Measurements from ENCODE around the gene CD163L1. TPM values are rescaled to one million over a fixed set of nuclear protein-coding genes. Genes with fewer than 3 reads are reported as not detected.

The CD163L1 gene
- total RNA-seq (2022; extraction: Qiagen RNA extraction): 0.16 to 0.42 TPM (median 0.23 TPM) in 5 replicates

GRCh38 chr12:7444076-7444475 is at the start of gene CD163L1:
CD163L1 (minus strand) TSS chr12:7444153; CDS start chr12:7444127, 26 bp downstream.

Other genes with a start within 250 kb of the CD163L1 start
- gene ACSM4, start 140.1 kb downstream of the CD163L1 start, total RNA-seq (2022; extraction: Qiagen RNA extraction): not detected in 5 replicates
- gene CD163, start 59.6 kb upstream of the CD163L1 start, total RNA-seq (2022; extraction: Qiagen RNA extraction): 0.02 to 0.07 TPM in 2 of 5 replicates, not detected in the others
- gene APOBEC1, start 221.8 kb upstream of the CD163L1 start, total RNA-seq (2022; extraction: Qiagen RNA extraction): not detected in 5 replicates

Data from A549 treated with CORT108297 at 1 μM for 4 hours (cell line).